ENCODE data around the gene S100B.
"Not testable (repeated sequence)": the region's sequence is repeated elsewhere in the genome, so short reads cannot be mapped to it uniquely, and the experiment has no call there.

The S100B gene

DNA sequence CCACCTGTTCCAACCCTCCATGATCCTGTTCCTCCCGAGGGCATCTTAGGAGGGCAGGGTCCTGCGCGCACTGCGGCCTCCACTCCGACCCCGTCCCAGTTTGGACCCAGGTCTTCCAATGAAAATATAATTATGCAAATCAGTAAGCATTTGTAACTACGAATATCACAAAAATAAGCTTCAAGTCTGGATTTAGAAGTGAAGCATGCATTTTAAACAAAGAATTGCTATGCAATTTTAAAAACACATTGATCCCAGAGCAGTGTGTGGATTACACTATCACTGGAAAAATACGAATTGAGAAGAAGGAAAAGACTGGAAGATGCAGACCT is 31.3 kb upstream of the S100B start:
- DNase-seq (ENCODE audit: low spot score in 2 of 2) (no peak), ATAC-seq (ENCODE audit: low read depth) (no peak)
- H3K36me3 Mint-ChIP-seq = peaks cover 12% of the 10 kb centered on the region
- H3K4me1 Mint-ChIP-seq = peaks cover 33% of the 10 kb centered on the region
- H3K4me3 Mint-ChIP-seq = peak overlapping the region; percentile 92
- peaks cover 5% of the 10 kb centered on the region for H3K27me3 Mint-ChIP-seq
- H3K27ac Mint-ChIP-seq = peak overlapping the region; percentile 93
- no peaks in the 10 kb centered on the region for H3K9me3 Mint-ChIP-seq

DNA sequence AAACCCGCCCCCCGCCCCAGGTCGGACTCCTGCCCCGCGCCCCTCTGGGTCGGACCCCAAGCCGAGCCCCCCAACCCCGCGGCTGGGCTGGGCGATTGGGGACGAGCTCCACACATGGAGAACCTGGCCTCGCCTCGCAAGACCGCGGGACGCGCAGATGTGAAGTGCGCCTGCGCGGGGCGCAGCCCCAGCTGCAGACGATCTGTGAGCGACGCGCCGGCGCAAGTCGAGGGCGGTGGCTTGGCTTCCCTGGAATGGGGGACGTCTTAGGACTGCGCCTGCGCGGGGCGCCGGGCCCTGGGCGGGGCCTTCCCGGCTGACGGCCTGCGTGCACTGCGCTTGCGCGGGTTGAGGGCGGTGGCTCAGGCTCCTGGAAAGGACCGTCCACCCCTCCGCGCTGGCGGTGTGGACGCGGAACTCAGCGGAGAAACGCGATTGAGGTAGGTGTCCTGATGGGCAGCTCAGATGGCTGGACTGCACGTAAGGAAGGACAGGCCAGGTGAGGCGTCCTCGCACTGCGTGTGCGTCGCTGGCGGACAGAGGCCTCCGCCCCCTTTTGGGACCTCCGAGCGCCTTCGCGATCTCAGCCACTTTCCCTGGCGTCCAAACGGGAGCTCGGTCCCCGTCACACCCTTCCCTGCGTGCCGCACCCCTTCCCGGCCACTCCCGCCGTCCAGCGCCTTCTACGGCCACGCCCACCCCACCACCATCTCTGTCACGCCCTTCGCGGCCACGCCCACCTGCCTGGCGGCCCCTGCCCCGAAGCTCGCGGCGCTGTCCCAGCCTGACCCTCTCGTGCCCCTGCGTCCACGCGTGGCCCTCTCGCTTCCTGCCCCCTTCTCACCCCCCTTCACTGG is 30.7 kb upstream of the S100B start, which contains the start of gene PRMT2:
PRMT2 (plus strand) TSS at position 351 of the 857 bp plus-strand sequence. CDS start 1,278 bp downstream, outside the sequence.
- Mint-ChIP-seq H3K27me3 (peaks cover 8% of the 10 kb centered on the region), H3K4me3 (peak within 1 kb of the TSS; percentile 92), H3K4me1 (peaks cover 31% of the 10 kb centered on the region), H3K9me3 (no peaks in the 10 kb centered on the region), H3K27ac (peak within 1 kb of the TSS; percentile 93), H3K36me3 (peaks cover 8% of the 10 kb centered on the region)
- ATAC-seq (ENCODE audit: low read depth) (peak; percentile 89), DNase-seq (ENCODE audit: low spot score in 2 of 2) (peak; percentile 98 to 99)

DNA sequence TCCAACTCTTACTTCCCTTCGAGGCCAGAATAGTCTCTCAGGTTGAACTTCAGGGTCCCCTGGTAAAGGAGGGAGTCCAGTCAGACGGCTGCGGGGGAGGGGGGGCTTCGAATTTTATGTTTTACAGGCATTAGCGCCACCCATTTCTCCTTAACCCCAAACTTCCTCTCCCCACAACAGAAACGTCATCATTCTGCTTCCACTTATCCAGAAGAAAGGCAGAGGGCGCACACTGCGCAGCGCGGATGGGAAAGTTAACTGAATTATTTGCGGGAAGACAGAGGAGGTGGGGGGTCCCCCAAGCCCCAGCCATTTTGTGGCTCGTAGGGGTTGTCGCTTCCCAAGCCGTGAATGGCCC is 30.1 kb upstream of the S100B start:
- ATAC-seq (ENCODE audit: low read depth) (peak; percentile 25), DNase-seq (ENCODE audit: low spot score in 2 of 2) (no peak)
- Mint-ChIP-seq H3K4me1 (peaks cover 27% of the 10 kb centered on the region), H3K27me3 (peaks cover 10% of the 10 kb centered on the region), H3K36me3 (peaks cover 6% of the 10 kb centered on the region), H3K4me3 (peak overlapping the region; percentile 92), H3K27ac (peak overlapping the region; percentile 93), H3K9me3 (no peaks in the 10 kb centered on the region)

DNA sequence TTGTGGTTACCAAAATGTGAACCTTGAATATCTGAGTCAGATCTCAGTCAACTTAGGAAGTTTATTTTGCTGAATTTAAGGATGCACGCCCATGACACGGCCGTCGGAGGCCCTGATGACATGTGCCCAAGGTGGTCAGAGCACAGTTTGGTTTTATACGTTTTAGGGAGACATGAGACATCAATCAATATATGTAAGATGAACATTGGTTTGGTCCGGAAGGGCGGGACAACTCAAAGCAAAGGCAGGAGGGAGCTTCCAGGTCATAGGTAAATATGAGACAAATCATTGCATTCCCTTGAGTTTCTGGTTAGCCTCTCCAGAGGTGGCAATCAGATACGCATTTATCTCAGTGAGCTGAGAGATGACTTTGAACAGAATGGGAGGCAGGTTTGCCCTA is 29.5 kb upstream of the S100B start:
- peaks cover 23% of the 10 kb centered on the region for H3K4me1 Mint-ChIP-seq
- H3K27ac Mint-ChIP-seq = peak overlapping the region; percentile 93
- peaks cover 4% of the 10 kb centered on the region for H3K36me3 Mint-ChIP-seq
- H3K9me3 Mint-ChIP-seq = no peaks in the 10 kb centered on the region
- ATAC-seq (ENCODE audit: low read depth) (no peak), DNase-seq (ENCODE audit: low spot score in 2 of 2) (no peak)
- peak overlapping the region; percentile 92 for H3K4me3 Mint-ChIP-seq
- peaks cover 10% of the 10 kb centered on the region for H3K27me3 Mint-ChIP-seq

DNA sequence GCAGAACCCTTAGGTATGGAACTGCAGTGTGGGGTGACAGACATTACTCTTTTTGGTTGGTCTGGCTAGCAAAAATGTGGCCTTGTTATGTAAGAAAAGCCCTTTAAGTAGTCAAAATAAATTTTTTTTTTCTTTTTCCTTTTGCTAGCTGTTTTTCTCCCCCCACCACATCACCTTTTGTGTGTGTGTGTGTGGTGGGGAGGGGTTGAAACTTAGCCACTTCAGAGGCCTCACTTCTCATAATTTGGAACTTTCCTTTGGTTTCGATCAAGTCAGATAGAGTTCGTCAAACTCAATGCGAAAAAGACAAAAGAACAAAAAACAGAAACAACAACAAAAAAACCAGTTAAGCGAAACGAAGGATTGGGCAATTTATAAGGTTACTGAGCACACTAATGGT is 28.7 kb upstream of the S100B start:
- DNase-seq (ENCODE audit: low spot score in 2 of 2) = no peak
- peaks cover 10% of the 10 kb centered on the region for H3K27me3 Mint-ChIP-seq
- peaks cover 20% of the 10 kb centered on the region for H3K4me1 Mint-ChIP-seq

DNA sequence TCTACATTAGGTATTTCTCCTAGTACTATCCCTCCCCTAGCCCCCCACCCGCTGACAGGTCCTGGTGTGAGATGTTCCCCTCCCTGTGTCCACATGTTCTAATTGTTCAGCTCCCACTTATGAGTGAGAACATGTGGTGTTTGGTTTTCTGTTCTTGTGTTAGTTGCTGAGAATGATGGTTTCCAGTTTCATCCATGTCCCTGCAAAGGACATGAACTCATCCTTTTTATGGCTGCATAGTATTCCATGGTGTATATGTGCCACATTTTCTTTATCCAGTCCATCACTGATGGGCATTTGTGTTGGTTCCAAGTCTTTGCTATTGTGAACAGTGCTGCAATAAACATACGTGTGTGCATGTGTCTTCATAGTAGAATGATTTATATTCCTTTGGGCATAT is 26.0 kb upstream of the S100B start:
- peaks cover 17% of the 10 kb centered on the region for H3K27me3 Mint-ChIP-seq
- DNase-seq (ENCODE audit: low spot score in 2 of 2); ATAC-seq (ENCODE audit: low read depth); H3K27ac Mint-ChIP-seq; H3K4me3 Mint-ChIP-seq; H3K36me3 Mint-ChIP-seq; H3K9me3 Mint-ChIP-seq; H3K4me1 Mint-ChIP-seq: not testable (repeated sequence)

More for the DNA sequence above, 28.7 kb upstream of the S100B start:
- ATAC-seq (ENCODE audit: low read depth) = no peak
- Mint-ChIP-seq H3K9me3 (no peaks in the 10 kb centered on the region), H3K27ac (no peak overlapping the region), H3K36me3 (peaks cover 4% of the 10 kb centered on the region), H3K4me3 (no peak overlapping the region)

DNA sequence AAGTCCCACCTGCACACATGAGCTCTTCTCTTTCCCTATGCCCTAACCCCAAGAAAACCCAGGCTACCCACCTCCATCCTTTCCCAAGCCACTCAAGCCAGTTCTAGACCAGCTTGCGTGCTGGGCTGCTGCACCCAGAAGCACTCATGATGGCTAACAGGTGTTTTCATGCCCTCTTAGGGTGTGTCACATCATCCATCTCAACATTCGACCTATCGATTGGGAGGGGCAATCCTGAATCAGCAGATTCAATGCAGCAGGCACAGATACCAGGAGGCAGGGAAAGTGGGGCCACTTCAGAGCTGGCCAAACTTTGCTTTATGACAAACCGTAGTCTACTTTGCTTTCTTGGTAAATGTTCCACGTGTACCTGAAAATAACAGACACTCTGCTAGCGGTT is 24.0 kb upstream of the S100B start:
- Mint-ChIP-seq H3K9me3 (peaks cover 6% of the 10 kb centered on the region), H3K4me1 (no peaks in the 10 kb centered on the region), H3K36me3 (peaks cover 3% of the 10 kb centered on the region), H3K4me3 (no peak overlapping the region), H3K27ac (no peak overlapping the region), H3K27me3 (peaks cover 17% of the 10 kb centered on the region)
- no peak for ATAC-seq (ENCODE audit: low read depth)
- DNase-seq (ENCODE audit: low spot score in 2 of 2) = no peak

DNA sequence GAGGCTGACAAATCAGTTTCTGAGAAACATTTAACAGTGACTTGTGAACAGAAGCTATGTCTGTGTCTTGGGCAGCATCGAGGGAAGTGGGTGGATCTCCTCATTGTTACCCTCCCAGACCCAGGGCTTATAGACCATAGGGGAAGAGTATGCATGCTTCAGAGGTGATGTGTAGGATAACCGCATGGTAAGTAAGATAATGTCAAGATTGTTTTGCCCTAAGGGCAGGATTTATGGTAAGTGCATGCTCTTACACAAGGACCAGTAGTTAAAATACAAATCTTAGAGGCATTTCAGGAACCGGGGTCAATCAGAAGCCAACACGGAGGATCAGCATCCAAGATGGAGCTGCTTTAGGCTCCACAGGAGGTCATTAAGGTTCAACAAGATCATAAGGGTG is 22.8 kb upstream of the S100B start:
- no peak for ATAC-seq (ENCODE audit: low read depth)
- H3K27ac Mint-ChIP-seq = no peak overlapping the region
- no peak for DNase-seq (ENCODE audit: low spot score in 2 of 2)
- peaks cover 3% of the 10 kb centered on the region for H3K36me3 Mint-ChIP-seq
- peaks cover 17% of the 10 kb centered on the region for H3K27me3 Mint-ChIP-seq
- peaks cover 6% of the 10 kb centered on the region for H3K9me3 Mint-ChIP-seq
- H3K4me1 Mint-ChIP-seq = no peaks in the 10 kb centered on the region
- H3K4me3 Mint-ChIP-seq = no peak overlapping the region

DNA sequence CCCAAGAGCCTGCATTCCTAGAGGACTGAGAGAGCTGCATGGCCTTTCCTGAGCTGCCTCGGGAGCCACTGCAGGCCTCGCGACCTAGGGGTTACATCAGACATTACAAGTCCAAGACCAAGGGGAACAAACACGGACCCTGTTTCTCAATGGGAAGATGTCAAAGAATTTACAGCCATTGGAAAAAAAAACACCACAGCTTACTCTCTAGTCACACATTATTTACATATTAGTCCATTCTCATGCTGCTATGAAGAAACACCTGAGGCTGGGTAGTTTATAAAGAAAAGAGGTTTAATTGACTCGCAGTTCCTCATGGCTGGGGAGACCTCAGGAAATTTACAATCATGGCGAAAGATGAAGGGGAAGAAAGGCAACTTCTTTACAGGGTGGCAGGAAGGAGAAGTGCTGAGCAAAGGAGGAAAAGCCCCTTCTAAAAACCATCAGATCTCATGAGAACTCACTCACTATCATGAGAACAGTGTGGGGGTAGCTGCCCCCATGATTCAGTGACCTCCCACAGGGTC is 22.2 kb upstream of the S100B start:
- H3K9me3 Mint-ChIP-seq = peaks cover 6% of the 10 kb centered on the region
- DNase-seq (ENCODE audit: low spot score in 2 of 2) (no peak), ATAC-seq (ENCODE audit: low read depth) (no peak)
- no peak overlapping the region for H3K4me3 Mint-ChIP-seq
- H3K27ac Mint-ChIP-seq = no peak overlapping the region
- peaks cover 3% of the 10 kb centered on the region for H3K36me3 Mint-ChIP-seq
- H3K27me3 Mint-ChIP-seq = peaks cover 19% of the 10 kb centered on the region
- H3K4me1 Mint-ChIP-seq = no peaks in the 10 kb centered on the region

DNA sequence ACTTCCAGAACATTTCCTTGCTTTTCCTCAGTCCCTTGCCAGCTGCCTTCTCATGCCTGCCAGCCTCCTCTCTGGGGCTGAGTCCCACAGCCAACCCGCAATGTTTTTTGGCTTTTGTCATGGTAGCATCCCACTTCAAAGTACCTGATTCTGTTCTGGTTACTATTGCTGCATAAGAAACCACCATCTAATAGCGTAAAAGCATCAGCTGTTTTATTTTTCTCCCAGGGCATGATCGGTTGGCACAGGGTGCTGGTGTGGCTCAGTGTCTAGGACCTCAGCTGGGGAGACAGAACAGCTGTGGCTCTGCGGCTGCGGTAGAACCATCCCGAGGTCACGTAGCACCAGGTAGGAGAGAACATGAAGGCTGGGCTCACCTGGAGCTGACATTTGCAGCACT is 21.7 kb upstream of the S100B start:
- peaks cover 18% of the 10 kb centered on the region for H3K27me3 Mint-ChIP-seq
- DNase-seq (ENCODE audit: low spot score in 2 of 2) = no peak
- peaks cover 3% of the 10 kb centered on the region for H3K36me3 Mint-ChIP-seq
- H3K9me3 Mint-ChIP-seq = peaks cover 6% of the 10 kb centered on the region
- H3K27ac Mint-ChIP-seq = no peak overlapping the region
- no peak for ATAC-seq (ENCODE audit: low read depth)
- H3K4me1 Mint-ChIP-seq = no peaks in the 10 kb centered on the region
- no peak overlapping the region for H3K4me3 Mint-ChIP-seq

DNA sequence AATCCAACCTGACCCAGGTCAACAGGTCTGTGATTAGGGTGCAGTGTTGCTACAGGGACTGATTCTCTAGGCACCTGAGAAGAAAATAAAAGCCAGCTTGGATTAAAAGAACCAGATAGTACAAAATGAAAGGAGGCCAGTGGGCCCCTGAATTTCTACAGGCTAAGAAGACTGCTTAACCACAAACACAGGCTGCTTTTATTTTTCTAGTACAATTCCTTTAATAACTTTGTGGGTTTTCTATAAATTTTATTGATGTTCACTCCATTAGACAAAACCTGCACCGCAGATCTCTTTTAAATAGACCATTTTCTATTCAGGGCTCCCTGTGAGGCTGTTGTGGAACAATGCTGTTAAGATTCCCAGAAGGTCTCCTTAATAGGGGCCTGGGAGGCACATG is 20.9 kb upstream of the S100B start:
- H3K9me3 Mint-ChIP-seq = peaks cover 6% of the 10 kb centered on the region
- peaks cover 11% of the 10 kb centered on the region for H3K27me3 Mint-ChIP-seq
- H3K36me3 Mint-ChIP-seq = peaks cover 3% of the 10 kb centered on the region
- no peaks in the 10 kb centered on the region for H3K4me1 Mint-ChIP-seq
- no peak overlapping the region for H3K4me3 Mint-ChIP-seq
- no peak overlapping the region for H3K27ac Mint-ChIP-seq
- no peak for DNase-seq (ENCODE audit: low spot score in 2 of 2)
- no peak for ATAC-seq (ENCODE audit: low read depth)

DNA sequence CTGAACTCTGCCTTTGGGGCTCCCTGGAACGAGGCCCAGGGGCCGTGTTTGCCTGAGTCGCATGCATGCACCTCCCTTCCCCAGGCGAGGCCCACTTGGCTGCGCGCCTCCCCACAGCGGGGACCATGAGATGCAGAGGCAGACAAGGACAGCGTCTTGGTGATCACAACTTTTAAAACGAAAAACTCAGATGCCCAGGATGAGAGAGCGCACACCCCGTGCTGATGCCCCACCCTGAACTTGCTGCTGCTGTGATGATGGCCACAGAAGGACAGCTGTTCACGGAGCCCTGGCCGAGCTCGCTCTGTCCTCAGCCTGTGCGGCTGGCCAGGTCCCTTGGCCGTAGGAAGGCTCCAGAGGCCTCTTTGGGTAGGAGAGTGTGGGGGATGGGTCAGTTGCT is 19.2 kb upstream of the S100B start:
- DNase-seq (ENCODE audit: low spot score in 2 of 2) = no peak
- Mint-ChIP-seq H3K27ac (no peak overlapping the region), H3K4me1 (no peaks in the 10 kb centered on the region), H3K9me3 (peaks cover 6% of the 10 kb centered on the region), H3K36me3 (peaks cover 3% of the 10 kb centered on the region), H3K4me3 (no peak overlapping the region), H3K27me3 (peaks cover 17% of the 10 kb centered on the region)
- no peak for ATAC-seq (ENCODE audit: low read depth)

DNA sequence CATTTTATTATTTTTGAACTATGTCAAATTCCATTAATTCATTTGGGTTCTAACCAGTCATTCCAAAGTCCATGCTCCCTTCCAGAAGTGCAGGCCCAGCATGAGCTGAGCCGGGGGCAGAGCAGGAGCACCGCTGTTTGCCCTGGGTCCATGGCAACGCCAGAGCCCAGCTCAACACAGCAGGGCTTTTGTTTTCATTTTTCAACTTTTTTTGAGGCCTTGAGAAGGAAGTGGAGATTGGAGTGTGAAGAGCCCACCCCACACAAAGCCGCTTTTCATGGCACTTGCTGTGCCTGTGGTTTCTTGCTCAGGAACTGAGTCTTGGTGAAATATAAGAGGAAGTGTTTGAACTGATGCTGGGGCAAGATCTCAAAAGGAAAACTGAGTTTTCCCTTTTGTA is 17.3 kb upstream of the S100B start:
- H3K27me3 Mint-ChIP-seq = peaks cover 13% of the 10 kb centered on the region
- peaks cover 6% of the 10 kb centered on the region for H3K9me3 Mint-ChIP-seq
- H3K4me1 Mint-ChIP-seq = no peaks in the 10 kb centered on the region
- peak; percentile 39 for ATAC-seq (ENCODE audit: low read depth)
- peaks cover 3% of the 10 kb centered on the region for H3K36me3 Mint-ChIP-seq
- no peak for DNase-seq (ENCODE audit: low spot score in 2 of 2)
- H3K4me3 Mint-ChIP-seq = no peak overlapping the region
- no peak overlapping the region for H3K27ac Mint-ChIP-seq

DNA sequence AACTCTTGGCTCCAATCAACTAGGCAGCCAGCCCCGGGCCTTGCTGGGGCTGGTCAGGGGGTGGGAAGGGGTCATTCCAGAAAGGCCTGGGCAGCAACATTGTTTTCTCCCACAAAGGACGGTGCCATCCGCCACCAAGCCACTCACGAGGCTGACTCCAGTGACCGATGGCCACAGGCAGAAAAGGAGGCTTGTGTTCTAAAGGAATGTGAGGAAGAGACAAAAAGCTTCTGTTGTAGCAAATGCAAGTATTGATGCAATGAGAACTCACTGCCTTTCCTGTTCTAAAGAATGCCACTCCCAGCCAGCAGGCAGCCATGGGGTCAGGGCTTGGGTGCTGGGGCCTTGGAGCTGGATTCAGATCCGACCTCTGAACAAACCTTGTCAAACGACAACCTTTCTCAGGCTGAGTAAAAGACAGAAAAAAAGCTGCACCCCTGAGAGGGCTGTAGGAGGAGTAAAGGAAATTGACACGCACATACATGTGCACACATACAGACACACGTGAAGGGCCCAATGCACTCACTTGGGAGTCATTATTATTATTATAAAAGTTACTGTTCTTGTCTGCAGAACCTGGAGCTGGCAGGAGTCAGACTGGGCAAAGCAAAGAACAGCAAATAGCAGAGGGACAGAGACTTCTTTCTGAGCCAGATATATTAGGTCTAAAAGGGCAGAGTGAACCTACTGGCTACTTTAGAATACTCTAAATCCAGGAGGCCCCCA is 16.7 kb upstream of the S100B start:
- no peak overlapping the region for H3K4me3 Mint-ChIP-seq
- H3K27me3 Mint-ChIP-seq = peaks cover 11% of the 10 kb centered on the region
- H3K4me1 Mint-ChIP-seq = no peaks in the 10 kb centered on the region
- peaks cover 3% of the 10 kb centered on the region for H3K36me3 Mint-ChIP-seq
- no peak for DNase-seq (ENCODE audit: low spot score in 2 of 2)
- no peak overlapping the region for H3K27ac Mint-ChIP-seq
- H3K9me3 Mint-ChIP-seq = peaks cover 5% of the 10 kb centered on the region
- no peak for ATAC-seq (ENCODE audit: low read depth)
